AG04450 (cell line): Measurements from ENCODE around the gene COL2A1. TPM values are rescaled to one million over a fixed set of nuclear protein-coding genes. Genes with fewer than 3 reads are reported as not detected.

ENCODE experiments used
- CTCF ChIA-PET: fragments of 300-600, 350-600 bp; formaldehyde crosslinking; extraction: SDS; loops from one replicate; lab custom pipeline; 2022; ENCODE audit warnings: antibody characterized with exemption, inconsistent platforms; lab: Charles Lee
- POLR2A ChIA-PET: fragments of 350-600 bp; formaldehyde crosslinking; extraction: SDS; loops from one replicate; lab custom pipeline; 2021; ENCODE audit warnings: antibody characterized with exemption, inconsistent platforms; lab: Yijun Ruan, JAX
- DNase-seq: peaks from one replicate; pipeline ENCODE4 v3.0.0-alpha.2; 2011; ENCODE audit warnings: low read depth, low spot score
- H3K27ac ChIP-seq: one replicate; pipeline ENCODE4 v1.5.1; 2012; ENCODE audit warnings: low read depth, low read length, control low read depth
- H3K27me3 ChIP-seq: one replicate; pipeline ENCODE4 v1.6.0; 2012; ENCODE audit warnings: low read length; ENCODE audit not compliant: control insufficient read depth, insufficient read depth
- H3K4me3 ChIP-seq: 2 replicates; pipeline ENCODE4 v1.5.1; 2011; ENCODE audit warnings: mild to moderate bottlenecking, low read depth, low read length, control low read depth
- H3K9me3 ChIP-seq: 2 replicates; pipeline ENCODE4 v1.5.1; 2012; ENCODE audit warnings: low read length; ENCODE audit not compliant: control insufficient read depth, insufficient read depth
- CTCF ChIP-seq: IDR thresholded peaks from 2 replicates; pipeline ENCODE4 v1.5.1; 2011; ENCODE audit warnings: low read depth, low read length, control low read depth, inconsistent platforms
- polyA plus RNA-seq: library from polyadenylated mRNA; depleted of rRNA; stranded (reverse); fragments of >200 nt; gene quantifications from 2 replicates; pipeline ENCODE4 v1.2.3, GENCODE V29; 2011

The COL2A1 gene
- polyA plus RNA-seq, 1 experiment, result not detected

- POLR2A ChIA-PET, result no interaction called here
- no peak overlapping the region for H3K4me3 ChIP-seq
- H3K27ac ChIP-seq, result no peak overlapping the region
- CTCF ChIA-PET, result interaction anchor here (1.1 to 2.1 kb wide), 3 partner anchors 8 to 194 kb away, joined by 3 to 8 read pairs (median 4); no protein-coding TSS in a partner anchor
- H3K27me3 ChIP-seq, result peaks cover 7% of the 10 kb centered on the region
- DNase-seq, result no peak
- no peak for TF ChIP-seq CTCF
- no peaks in the 10 kb centered on the region for H3K9me3 ChIP-seq
These were observed 33.4 kb downstream of the COL2A1 start for GRCh38 chr12:47970843-47971242.

- TF ChIP-seq CTCF, result no peak
- ChIA-PET POLR2A (interaction anchor here (0.6 kb wide), 1 partner anchor 263 kb away, joined by 4 read pairs; no protein-coding TSS in a partner anchor), CTCF (interaction anchor here (1.1 to 1.4 kb wide), 2 partner anchors 20 to 195 kb away, joined by 3 to 5 read pairs; no protein-coding TSS in a partner anchor)
- DNase-seq, result no peak
- Histone ChIP-seq H3K9me3 (no peaks in the 10 kb centered on the region), H3K27ac (no peak overlapping the region), H3K4me3 (no peak overlapping the region), H3K27me3 (peaks cover 7% of the 10 kb centered on the region)
These were observed 34.4 kb downstream of the COL2A1 start for GRCh38 chr12:47969845-47970244.

GRCh38 chr12:47967461-47968321 is 36.6 kb downstream of the COL2A1 start:
- CTCF ChIA-PET, result interaction anchor here (0.6 to 1.4 kb wide), 2 partner anchors 12 to 62 kb away, joined by 3 to 7 read pairs; partner anchors contain the start of gene VDR
- Histone ChIP-seq H3K9me3 (no peaks in the 10 kb centered on the region; the same call in 1 of the 2 replicates), H3K27me3 (no peaks in the 10 kb centered on the region), H3K27ac (no peak overlapping the region), H3K4me3 (no peak overlapping the region)
- POLR2A ChIA-PET, result no interaction called here
- TF ChIP-seq CTCF, result no peak
- no peak for DNase-seq

- TF ChIP-seq CTCF, result no peak
- Histone ChIP-seq H3K27ac (no peak overlapping the region), H3K27me3 (no peaks in the 10 kb centered on the region), H3K4me3 (no peak overlapping the region), H3K9me3 (no peaks in the 10 kb centered on the region; the same call in 1 of the 2 replicates)
- CTCF ChIA-PET, result interaction anchor here (0.6 to 5.5 kb wide), 2 partner anchors 16 to 298 kb away, joined by 3 to 46 read pairs; no protein-coding TSS in a partner anchor
- DNase-seq, result no peak
- POLR2A ChIA-PET, result no interaction called here
These were observed 38.7 kb downstream of the COL2A1 start for GRCh38 chr12:47965581-47965980.
